Activated T-cell treated with anti-CD3 and anti-CD28 coated beads, Interleukin-2, amount 50 U/mL, for 24 hours (primary cell): Measurements from ENCODE around the gene SLC66A2.

Source experiments
- DNase-seq: peaks from one replicate; pipeline ENCODE4 v3.0.0-alpha.2; 2020
- H3K27ac Mint-ChIP-seq: 2 replicates; pipeline ENCODE4 v1.8.0; 2020; ENCODE audit warnings: mild to moderate bottlenecking, mixed read lengths
- H3K27me3 Mint-ChIP-seq: 2 replicates; pipeline ENCODE4 v1.8.0; 2020; ENCODE audit warnings: mixed read lengths
- H3K36me3 Mint-ChIP-seq: 2 replicates; pipeline ENCODE4 v1.8.0; 2020; ENCODE audit warnings: low read depth, mixed read lengths
- H3K4me1 Mint-ChIP-seq: 2 replicates; pipeline ENCODE4 v1.8.0; 2020; ENCODE audit warnings: low read depth, mixed read lengths
- H3K4me3 Mint-ChIP-seq: 2 replicates; pipeline ENCODE4 v1.8.0; 2020; ENCODE audit warnings: mild to moderate bottlenecking, moderate library complexity, mixed read lengths
- H3K9me3 Mint-ChIP-seq: 2 replicates; pipeline ENCODE4 v1.8.0; 2020; ENCODE audit warnings: mixed read lengths

Gene SLC66A2

DNA sequence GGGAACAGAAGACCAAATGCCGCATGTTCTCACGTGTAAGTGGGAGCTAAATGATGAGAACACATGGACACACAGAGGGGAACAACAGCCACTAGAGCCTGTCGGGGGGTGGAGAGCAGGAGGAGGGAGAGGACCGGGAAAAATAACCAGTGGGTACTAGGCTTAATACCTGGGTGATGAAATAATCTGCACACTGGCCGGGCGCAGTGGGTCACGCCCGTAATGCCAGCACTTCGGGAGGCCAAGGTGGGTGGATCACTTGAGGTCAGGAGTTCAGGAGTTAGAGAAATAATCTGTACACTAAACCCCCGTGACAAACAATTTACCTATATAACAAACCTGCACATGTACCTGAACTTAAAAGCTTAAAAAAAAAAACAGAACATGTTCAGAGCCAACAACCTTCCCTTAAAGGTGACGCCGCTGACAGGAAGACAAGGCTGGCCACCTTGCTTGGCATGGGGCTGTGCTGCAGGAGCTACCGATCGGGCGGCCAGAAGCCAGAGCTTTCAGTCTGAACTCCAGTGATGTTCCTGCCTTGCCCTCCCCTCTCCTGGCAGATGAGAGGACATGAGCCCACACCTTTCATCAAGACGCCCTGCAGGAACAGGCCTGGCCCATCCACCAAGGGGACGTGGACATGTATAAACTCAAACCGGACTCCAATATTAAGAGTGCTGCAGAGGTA, 11.2 kb downstream of the SLC66A2 start:
- H3K4me1 Mint-ChIP-seq, result peaks cover 21% of the 10 kb centered on the region
- no peak overlapping the region for H3K4me3 Mint-ChIP-seq
- H3K9me3 Mint-ChIP-seq, result peaks cover 4% of the 10 kb centered on the region
- no peaks in the 10 kb centered on the region for H3K27me3 Mint-ChIP-seq
- H3K27ac Mint-ChIP-seq, result no peak overlapping the region
- DNase-seq, result no peak
- H3K36me3 Mint-ChIP-seq, result peaks cover 79% of the 10 kb centered on the region

- Mint-ChIP-seq H3K36me3 (peaks cover 91% of the 10 kb centered on the region), H3K4me3 (no peak overlapping the region), H3K9me3 (peaks cover 6% of the 10 kb centered on the region), H3K27ac (no peak overlapping the region), H3K4me1 (peaks cover 10% of the 10 kb centered on the region), H3K27me3 (no peaks in the 10 kb centered on the region)
- no peak for DNase-seq
Measured at GRCh38 chr18:79939096-79939495, 12.4 kb downstream of the SLC66A2 start.

DNA sequence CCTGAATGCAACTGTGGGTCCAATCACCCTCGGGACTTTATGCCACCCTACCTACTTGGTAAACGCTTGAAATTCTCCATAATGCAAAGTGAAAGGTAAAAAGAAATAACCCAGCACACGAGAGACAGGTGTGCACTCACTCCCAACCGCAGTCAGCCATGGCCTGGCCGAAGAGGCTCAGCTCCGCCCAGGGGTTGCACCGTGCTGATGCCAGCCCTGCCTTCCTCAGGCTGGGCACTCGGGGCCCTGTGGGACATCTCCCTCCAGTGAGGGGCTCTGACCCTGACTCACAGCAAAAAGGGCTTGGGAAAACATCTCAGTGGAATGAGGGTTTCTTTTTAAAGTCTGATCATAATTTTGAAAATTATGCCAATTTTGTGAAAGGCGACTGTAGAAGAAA, 13.3 kb downstream of the SLC66A2 start:
- H3K4me3 Mint-ChIP-seq, result no peak overlapping the region
- H3K4me1 Mint-ChIP-seq, result peaks cover 7% of the 10 kb centered on the region
- peaks cover 98% of the 10 kb centered on the region for H3K36me3 Mint-ChIP-seq
- no peak overlapping the region for H3K27ac Mint-ChIP-seq
- no peaks in the 10 kb centered on the region for H3K27me3 Mint-ChIP-seq
- no peak for DNase-seq
- peaks cover 14% of the 10 kb centered on the region for H3K9me3 Mint-ChIP-seq

DNA sequence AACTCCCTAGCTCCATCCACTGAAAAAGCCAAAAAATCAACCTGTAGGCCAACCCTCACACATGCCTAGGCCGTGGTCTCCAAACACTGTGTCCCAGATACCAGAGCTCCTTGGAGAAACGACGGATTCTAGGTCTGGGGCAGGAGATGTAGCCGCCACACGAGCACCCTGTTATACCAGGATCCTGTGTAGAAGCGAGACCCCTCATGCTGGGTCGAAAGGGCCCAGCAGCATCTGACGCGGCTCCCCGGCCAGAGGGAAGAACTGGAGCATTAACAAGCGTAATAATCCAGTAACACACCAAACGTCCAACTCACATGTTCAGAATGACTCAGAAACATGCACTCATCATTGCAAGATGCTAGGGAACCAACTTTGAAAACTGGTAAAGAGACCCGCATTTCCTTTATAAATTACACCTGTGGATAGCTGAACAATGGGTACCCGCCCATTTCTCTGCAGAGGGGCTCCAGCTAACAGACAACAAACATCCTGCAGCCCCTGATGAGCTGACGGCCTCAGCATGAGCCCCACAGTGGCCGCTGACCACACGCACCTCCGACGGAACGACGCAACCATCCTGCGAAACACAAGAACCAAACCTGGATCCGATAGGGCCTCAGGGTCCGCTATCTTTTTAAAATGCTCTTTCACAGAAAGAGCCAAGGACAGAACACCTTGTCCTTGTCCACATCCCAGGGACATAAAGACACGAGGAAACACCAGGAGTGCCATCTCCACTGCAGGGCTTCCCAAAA, 14.2 kb downstream of the SLC66A2 start:
- DNase-seq, result no peak
- peaks cover 98% of the 10 kb centered on the region for H3K36me3 Mint-ChIP-seq
- peaks cover 21% of the 10 kb centered on the region for H3K9me3 Mint-ChIP-seq
- no peak overlapping the region for H3K4me3 Mint-ChIP-seq
- H3K27me3 Mint-ChIP-seq, result no peaks in the 10 kb centered on the region
- peaks cover 2% of the 10 kb centered on the region for H3K4me1 Mint-ChIP-seq
- H3K27ac Mint-ChIP-seq, result no peak overlapping the region

DNA sequence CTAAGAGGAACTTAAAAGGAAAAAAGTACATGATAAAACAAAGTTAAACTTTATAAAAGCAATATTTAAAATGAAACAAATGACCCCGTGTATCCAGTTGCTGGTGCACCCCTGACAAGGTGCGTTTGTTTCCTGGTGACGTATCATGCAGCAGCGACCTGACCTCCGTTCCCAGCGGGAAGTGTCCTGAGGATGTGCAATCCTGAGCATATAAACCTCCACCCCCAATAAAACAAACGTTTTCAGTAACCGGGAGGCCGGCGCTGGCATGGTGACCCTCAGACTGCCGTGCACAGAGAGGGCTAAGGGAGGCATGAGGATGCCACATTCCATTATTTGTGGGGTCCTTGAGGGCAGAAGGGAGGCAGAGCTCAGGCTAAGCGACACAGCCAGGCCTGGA, 14.8 kb downstream of the SLC66A2 start:
- H3K27me3 Mint-ChIP-seq, result no peaks in the 10 kb centered on the region
- H3K27ac Mint-ChIP-seq, result no peak overlapping the region
- no peak overlapping the region for H3K4me3 Mint-ChIP-seq
- DNase-seq, result no peak
- peaks cover 2% of the 10 kb centered on the region for H3K4me1 Mint-ChIP-seq
- H3K36me3 Mint-ChIP-seq, result peaks cover 96% of the 10 kb centered on the region
- H3K9me3 Mint-ChIP-seq, result peaks cover 24% of the 10 kb centered on the region

DNA sequence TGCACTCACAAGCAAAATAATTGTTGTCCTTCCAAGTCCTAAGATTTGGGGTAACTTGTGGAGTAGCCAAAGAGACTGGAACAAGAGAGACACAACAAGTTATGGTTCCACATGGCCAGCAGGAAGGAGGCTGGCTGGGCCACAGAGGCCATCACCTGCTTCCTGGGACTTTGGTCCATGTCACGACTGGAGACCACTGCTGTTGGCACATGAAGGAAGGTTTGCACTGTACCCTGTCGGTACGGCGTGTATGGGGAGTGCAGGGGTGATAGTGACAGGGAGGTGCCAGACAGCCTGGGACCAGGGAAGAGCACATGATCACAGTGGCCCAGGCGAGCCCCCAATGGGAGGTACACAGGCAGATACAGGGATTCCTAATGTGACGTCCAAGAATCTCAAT, 15.5 kb downstream of the SLC66A2 start:
- Mint-ChIP-seq H3K36me3 (peaks cover 96% of the 10 kb centered on the region), H3K27ac (no peak overlapping the region), H3K4me1 (peaks cover 2% of the 10 kb centered on the region), H3K9me3 (peaks cover 29% of the 10 kb centered on the region), H3K27me3 (no peaks in the 10 kb centered on the region), H3K4me3 (no peak overlapping the region)
- no peak for DNase-seq

DNA sequence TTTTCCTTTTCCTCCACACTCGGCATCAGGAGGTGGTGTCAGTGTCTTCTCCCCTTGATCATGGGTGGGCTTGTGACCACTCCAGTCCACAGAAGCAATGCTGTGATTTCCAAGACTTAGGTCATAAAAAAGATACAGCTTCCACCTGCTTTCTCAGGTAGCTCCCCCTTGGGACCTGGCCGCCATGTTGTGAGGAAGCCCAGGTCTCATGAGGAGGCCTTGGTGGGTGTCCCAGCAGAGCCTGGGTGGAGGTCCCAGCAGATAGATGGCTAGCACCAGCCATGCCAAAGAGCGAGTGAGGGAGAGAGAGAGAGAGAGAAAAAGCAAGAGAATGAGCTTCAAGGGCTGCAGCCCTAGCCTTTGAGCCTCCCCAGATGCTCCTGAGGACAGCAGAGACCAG, 16.0 kb downstream of the SLC66A2 start:
- peaks cover 96% of the 10 kb centered on the region for H3K36me3 Mint-ChIP-seq
- peaks cover 29% of the 10 kb centered on the region for H3K9me3 Mint-ChIP-seq
- peaks cover 2% of the 10 kb centered on the region for H3K4me1 Mint-ChIP-seq
- H3K27ac Mint-ChIP-seq, result no peak overlapping the region
- H3K27me3 Mint-ChIP-seq, result no peaks in the 10 kb centered on the region
- H3K4me3 Mint-ChIP-seq, result no peak overlapping the region
- no peak for DNase-seq

GRCh38 chr18:79935098-79935480, 16.4 kb downstream of the SLC66A2 start:
- Mint-ChIP-seq H3K27ac (no peak overlapping the region), H3K4me1 (peaks cover 2% of the 10 kb centered on the region), H3K4me3 (no peak overlapping the region), H3K27me3 (no peaks in the 10 kb centered on the region), H3K9me3 (peaks cover 33% of the 10 kb centered on the region), H3K36me3 (peaks cover 96% of the 10 kb centered on the region)
- DNase-seq, result no peak

DNA sequence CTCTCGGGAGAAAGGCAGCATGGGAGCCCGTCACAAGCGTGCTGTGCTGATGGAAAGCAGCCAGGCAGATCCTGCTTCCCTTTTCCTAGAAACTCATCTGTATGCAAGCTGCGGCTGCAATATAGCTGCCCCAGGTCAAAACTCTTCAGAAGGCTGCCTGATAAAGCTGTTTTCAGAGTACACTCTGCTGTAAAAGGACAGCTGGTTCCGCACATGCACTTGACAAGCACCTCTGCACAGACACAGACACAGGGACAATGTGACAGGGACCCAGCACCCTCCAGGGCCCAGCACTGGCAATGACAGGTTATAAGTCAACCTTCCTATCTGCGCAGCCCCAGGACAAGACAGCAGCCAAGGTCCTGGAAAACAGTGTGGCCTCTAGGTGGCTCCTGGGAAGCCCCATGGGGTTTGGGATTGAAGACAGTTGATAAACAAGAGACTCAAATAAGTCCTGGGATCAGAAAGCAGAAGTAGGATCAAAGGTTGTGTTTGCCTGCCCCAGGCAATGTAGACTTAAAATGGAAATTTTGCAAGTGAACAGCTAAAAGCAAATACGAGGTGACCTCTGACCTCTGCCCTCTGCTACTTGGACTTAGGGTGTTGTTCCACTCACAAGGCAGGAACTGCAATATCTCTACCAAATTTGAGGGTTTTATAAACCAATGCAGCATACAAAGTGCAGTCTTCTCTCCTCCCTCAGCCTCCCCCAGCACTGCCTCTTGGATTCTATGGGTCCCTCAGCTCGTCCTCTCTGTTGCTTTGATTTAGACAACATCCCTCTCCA, 16.9 kb downstream of the SLC66A2 start:
- Mint-ChIP-seq H3K4me1 (no peaks in the 10 kb centered on the region), H3K27me3 (no peaks in the 10 kb centered on the region), H3K9me3 (peaks cover 39% of the 10 kb centered on the region), H3K4me3 (no peak overlapping the region), H3K36me3 (peaks cover 96% of the 10 kb centered on the region), H3K27ac (no peak overlapping the region)
- no peak for DNase-seq

GRCh38 chr18:79933765-79934164, 17.7 kb downstream of the SLC66A2 start:
- Mint-ChIP-seq H3K4me1 (no peaks in the 10 kb centered on the region), H3K36me3 (peaks cover 96% of the 10 kb centered on the region)

GRCh38 chr18:79932907-79933306, 18.5 kb downstream of the SLC66A2 start:
- Mint-ChIP-seq H3K4me1 (no peaks in the 10 kb centered on the region), H3K36me3 (peaks cover 96% of the 10 kb centered on the region), H3K27ac (no peak overlapping the region)

More at GRCh38 chr18:79933765-79934164, 17.7 kb downstream of the SLC66A2 start:
- Mint-ChIP-seq H3K27me3 (no peaks in the 10 kb centered on the region), H3K27ac (no peak overlapping the region), H3K4me3 (no peak overlapping the region), H3K9me3 (peaks cover 46% of the 10 kb centered on the region)
- DNase-seq, result peak; percentile 3

DNA sequence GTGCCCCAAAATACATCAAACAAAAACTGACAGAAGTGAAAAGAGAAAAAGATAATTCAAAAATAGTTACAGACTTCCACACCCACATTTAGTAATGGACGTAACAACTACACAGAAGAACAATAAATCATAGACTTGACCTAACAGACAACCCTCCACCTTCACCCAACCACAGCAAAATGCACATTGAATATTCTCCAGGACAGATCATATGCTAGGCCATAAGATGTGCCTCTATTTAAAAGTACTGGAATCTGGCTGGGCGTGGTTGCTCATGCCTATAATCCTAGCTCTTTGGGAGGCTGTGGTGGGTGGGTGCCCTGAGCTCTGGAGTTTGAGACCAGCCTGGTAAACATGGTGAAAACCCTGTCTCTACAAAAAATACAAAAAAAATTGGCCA, 20.0 kb downstream of the SLC66A2 start:
- Mint-ChIP-seq H3K36me3 (peaks cover 93% of the 10 kb centered on the region), H3K9me3 (peaks cover 41% of the 10 kb centered on the region), H3K27me3 (no peaks in the 10 kb centered on the region), H3K4me1 (no peaks in the 10 kb centered on the region), H3K4me3 (no peak overlapping the region), H3K27ac (no peak overlapping the region)
- no peak for DNase-seq

More at GRCh38 chr18:79932907-79933306, 18.5 kb downstream of the SLC66A2 start:
- DNase-seq, result no peak
- peaks cover 46% of the 10 kb centered on the region for H3K9me3 Mint-ChIP-seq
- no peaks in the 10 kb centered on the region for H3K27me3 Mint-ChIP-seq
- H3K4me3 Mint-ChIP-seq, result no peak overlapping the region

GRCh38 chr18:79930020-79930642, 21.3 kb downstream of the SLC66A2 start:
- H3K27ac Mint-ChIP-seq, result no peak overlapping the region
- H3K36me3 Mint-ChIP-seq, result peaks cover 91% of the 10 kb centered on the region

DNA sequence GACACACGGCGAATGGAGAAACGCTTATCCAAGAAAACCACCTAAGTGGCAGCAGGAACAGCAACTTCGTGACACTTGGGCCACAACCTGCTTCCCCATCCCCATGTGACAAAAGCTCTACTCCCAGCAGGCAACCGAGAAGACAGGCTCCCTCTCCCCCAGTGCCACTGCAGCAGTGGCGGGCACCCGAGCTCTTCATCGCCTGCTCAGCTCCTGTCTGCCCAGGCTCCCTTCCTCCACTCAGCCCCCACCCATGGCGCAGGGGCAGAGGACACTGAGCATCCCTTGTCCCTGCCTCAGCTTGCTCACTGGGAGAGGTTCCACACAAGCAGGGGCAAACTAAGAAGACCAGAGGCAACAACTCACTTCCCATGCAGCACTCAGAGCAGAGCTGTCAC, 22.9 kb downstream of the SLC66A2 start:
- Mint-ChIP-seq H3K27me3 (no peaks in the 10 kb centered on the region), H3K9me3 (peaks cover 34% of the 10 kb centered on the region), H3K4me1 (no peaks in the 10 kb centered on the region), H3K27ac (no peak overlapping the region), H3K36me3 (peaks cover 89% of the 10 kb centered on the region), H3K4me3 (no peak overlapping the region)
- DNase-seq, result no peak

More at GRCh38 chr18:79930020-79930642, 21.3 kb downstream of the SLC66A2 start:
- Mint-ChIP-seq H3K4me1 (no peaks in the 10 kb centered on the region), H3K4me3 (no peak overlapping the region), H3K9me3 (peaks cover 41% of the 10 kb centered on the region), H3K27me3 (no peaks in the 10 kb centered on the region)
- no peak for DNase-seq
